HuH-7.5 (cell line): ENCODE results near the gene CFAP61.
"Not testable (repeated sequence)": the region's sequence is repeated elsewhere in the genome, so short reads cannot be mapped to it uniquely, and the experiment has no call there.

ENCODE experiments used
- DNase-seq: peaks from one replicate; pipeline ENCODE4 v3.0.0; 2011; ENCODE audit warnings: low spot score

Gene CFAP61

GRCh38 chr20:20210943-20211273 lies 158.6 kb downstream of the CFAP61 start:
- DNase-seq: no peak

- no peak for DNase-seq
These were observed 159.1 kb downstream of the CFAP61 start for GRCh38 chr20:20211274-20211987.

- DNase-seq: no peak
These were observed 159.7 kb downstream of the CFAP61 start for GRCh38 chr20:20211988-20212518.

GRCh38 chr20:20212675-20213096 lies 160.4 kb downstream of the CFAP61 start:
- no peak for DNase-seq

GRCh38 chr20:20213526-20214121 lies 161.3 kb downstream of the CFAP61 start:
- DNase-seq: no peak

- DNase-seq: no peak
These were observed 162.5 kb downstream of the CFAP61 start for GRCh38 chr20:20214757-20215275.

GRCh38 chr20:20215976-20216727 lies 163.8 kb downstream of the CFAP61 start:
- no peak for DNase-seq

GRCh38 chr20:20216941-20217340 lies 164.6 kb downstream of the CFAP61 start:
- no peak for DNase-seq

DNA sequence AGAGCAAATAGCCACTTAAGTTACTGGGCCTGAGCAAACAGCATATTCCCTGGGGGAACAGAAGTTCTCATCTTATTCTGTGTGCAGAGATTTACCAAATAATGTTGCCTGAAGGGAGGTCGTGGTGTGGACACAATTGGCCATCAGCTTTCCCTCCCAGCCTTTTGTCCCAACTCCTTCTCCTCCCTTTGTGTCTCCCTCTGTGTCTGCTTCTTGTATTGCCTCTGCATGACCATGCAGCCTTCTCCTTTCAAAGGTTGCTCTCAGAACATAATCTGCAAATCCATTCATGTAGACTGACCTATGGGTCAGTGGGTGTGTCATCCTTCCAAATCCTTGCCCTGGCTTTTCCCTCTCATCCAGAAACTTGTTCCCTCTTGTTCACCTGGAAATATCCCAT lies 165.3 kb downstream of the CFAP61 start:
- no peak for DNase-seq

- not testable (repeated sequence) for DNase-seq
These were observed 165.8 kb downstream of the CFAP61 start for GRCh38 chr20:20218106-20218505.

- no peak for DNase-seq
These were observed 166.7 kb downstream of the CFAP61 start for GRCh38 chr20:20219016-20219415.

GRCh38 chr20:20220134-20220533 lies 167.8 kb downstream of the CFAP61 start:
- no peak for DNase-seq

DNA sequence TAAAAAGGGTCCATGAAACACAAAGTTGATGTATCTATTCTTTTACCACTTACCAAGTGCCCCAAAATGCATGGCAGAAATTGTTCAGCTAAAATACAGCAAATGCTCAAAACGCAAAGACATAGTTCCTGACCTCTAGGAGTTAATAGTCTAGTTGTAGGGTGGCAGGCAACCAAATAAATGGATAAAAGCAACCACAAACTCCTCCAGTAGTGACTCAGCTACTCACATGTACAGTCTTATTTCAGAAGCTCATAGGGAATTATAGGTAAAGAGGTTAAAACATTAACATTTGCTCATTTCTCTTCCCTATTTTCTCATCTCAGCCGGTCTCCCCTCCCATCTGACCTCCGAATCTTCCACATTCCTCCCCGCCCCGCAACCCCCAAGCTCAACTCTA lies 171.6 kb downstream of the CFAP61 start:
- DNase-seq: no peak

DNA sequence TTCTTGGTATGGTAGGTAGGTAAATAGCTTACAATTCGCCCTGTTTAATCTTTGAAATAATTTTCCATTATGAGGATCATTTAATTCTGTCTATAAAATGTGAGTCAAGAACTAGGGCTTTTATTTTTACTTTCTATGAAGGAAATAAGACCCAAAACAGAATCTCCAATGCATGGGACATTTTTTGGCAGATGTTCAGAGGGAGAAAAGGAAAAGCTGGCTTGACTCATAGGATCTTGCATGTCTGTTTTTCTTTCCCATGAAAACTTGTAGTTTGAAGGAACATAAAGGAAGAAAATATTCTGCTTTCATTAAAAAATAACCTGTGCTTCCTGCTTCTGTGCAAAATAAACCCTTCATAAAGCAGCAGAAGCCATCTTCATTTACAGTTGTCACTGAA lies 172.5 kb downstream of the CFAP61 start:
- DNase-seq: no peak

- DNase-seq: no peak
These were observed 173.2 kb downstream of the CFAP61 start for GRCh38 chr20:20225325-20226043.

DNA sequence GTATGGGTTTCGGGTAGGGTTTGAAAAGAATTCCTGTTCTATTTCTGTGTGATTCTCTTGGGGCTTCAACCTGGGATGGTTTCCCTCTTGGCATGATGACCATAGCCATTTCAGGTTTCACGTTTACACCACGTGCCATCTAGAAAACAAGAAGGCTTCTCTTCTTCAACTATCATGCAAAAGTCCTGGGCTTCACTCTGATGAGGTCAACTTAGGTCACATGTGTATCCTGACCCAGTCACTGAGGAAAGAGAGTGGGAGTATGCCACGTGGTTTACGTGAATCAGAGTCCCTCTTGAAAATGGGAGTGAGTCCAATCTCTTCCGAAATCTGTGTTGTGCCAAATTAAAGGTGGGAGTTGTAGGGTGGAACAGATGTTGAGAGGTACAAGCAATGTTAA lies 174.2 kb downstream of the CFAP61 start:
- no peak for DNase-seq

DNA sequence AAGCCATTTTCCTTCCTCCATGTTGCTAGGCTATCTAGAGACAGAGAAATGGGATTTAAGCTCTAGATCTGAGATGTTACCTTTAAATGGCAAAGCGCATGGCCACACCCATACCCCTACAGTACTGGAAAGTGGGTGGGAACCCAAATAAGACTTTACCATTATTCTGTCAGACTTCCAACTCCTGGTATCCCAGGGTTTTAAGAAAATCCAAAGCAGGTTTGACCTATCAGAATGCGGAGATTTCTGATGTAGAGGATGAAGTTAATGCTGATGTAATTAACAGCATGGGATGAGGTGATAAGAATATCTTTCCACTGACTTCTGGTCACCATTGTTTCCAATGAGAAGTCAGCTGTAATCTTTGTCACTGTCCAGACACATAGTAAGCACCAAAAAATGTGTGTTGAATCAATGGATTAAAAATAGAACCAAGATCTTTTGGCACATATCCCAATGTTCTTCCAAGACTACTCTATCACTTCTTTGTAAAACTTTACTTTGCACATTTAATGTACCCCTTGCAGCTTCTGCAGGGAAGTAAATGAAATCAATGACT lies 174.8 kb downstream of the CFAP61 start:
- no peak for DNase-seq

GRCh38 chr20:20228351-20228750 lies 176.0 kb downstream of the CFAP61 start:
- no peak for DNase-seq

DNA sequence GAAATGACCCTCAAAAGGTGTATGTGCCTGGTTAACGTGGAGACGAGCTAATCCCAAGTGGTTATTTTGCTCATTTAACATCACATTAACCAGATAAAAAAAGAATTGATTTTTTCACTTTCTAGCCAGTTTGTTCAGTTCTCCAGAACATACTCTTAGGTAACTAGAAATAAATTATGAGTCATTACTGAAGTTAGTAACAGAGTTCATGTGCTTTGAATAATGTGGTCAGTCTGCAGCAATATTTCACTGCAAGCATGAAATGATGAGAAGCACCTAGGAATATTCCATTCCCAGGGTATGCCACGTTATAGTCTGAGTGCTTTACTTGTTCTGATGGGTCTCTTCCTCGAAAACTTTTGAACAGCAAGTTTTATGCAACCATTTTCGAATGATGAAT lies 177.3 kb downstream of the CFAP61 start:
- no peak for DNase-seq

DNA sequence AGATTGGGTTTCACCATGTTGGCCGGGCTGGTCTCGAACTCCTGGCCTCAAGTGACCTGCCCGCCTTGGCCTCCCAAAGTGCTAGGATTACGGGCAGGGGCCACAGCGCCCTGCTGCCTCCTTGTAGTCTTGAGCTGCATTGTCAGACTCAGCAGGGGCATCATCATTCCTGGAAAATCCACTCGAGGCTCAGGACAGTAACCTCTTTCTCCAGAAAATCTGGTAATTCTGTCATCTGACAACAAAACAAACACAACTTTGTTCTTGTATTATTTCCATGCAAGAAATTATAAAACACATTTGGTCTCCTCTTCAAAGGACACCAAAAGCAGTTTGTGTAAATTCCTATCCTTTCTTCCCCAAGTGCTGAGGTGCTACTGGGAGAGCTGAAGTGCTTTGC lies 178.4 kb downstream of the CFAP61 start:
- DNase-seq: no peak

DNA sequence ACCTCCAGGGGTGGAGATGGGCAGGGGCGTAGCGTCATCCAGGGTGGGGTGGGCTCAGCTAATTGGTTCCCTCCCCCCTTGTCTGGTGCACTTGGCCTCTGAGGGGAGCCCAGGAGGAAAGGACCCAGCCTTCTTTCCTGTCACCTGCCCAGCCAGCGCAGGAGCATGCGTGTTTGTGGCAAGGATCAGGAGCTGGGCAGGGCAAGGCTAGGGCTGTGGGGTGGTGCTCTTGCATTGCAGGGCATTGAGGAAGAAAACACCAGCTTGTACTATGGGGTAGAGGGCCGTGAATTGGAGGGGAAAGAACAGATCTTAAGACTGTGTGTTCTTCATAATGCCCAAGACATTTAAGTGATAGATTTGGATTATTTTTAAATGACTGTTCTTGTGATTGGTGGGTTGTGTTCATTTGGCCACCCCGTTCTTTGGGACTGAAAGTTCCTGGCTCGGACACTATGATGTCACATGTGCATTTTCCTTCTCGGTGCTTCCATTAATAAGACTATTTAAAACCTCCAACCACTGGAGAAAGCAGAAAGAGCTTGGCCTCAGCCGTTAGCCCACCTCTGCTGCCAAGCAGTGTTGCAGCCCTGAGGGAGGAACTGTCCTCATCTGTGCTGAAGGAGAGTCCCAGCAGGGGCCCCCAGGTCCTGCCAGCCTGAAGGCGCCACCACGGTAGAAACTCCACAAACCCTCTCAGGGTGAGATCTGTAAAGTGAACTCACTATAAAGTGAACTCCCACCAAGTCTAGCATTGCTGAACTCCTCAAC lies 179.4 kb downstream of the CFAP61 start:
- no peak for DNase-seq
